GM18951 (cell line): ENCODE measurements around the gene RDH5.

Experiments used
- POLR2A ChIP-seq: IDR thresholded peaks from 4 replicates; pipeline ENCODE4 v1.6.1; 2011; ENCODE audit warnings: mild to moderate bottlenecking; ENCODE audit not compliant: insufficient read length, insufficient read depth; ENCODE audit errors: extremely low read depth
- in situ Hi-C: fragments of 300-500 bp; cut with MboI; formaldehyde crosslinking; loops from one replicate; pipeline ENCODE4 v1.12.0; 2022; ENCODE audit warnings: low sequenced_read_pairs, mixed read lengths, inconsistent platforms; ENCODE audit not compliant: unreplicated experiment

The RDH5 gene

DNA sequence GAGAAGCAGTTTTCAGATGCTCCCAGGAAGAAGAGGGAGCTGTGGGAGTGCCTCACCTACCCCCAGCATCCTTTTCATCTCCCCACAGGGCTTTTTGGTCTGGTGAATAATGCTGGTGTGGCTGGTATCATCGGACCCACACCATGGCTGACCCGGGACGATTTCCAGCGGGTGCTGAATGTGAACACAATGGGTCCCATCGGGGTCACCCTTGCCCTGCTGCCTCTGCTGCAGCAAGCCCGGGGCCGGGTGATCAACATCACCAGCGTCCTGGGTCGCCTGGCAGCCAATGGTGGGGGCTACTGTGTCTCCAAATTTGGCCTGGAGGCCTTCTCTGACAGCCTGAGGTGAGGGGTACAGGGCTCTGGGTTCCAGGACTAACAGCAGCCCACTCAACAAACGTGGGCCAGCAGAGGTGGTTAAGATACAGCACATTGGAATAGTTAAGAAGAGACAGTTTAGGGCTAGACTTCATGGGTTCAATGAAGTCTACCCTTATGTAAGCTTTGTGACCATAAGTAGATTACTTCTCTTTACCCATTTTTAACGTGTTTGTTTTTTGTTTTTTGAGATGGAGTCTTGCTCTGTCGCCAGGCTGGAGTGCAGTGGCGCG, 1.5 kb downstream of the RDH5 start:
- in situ Hi-C loops: no loop called here
- no peak for TF ChIP-seq POLR2A

DNA sequence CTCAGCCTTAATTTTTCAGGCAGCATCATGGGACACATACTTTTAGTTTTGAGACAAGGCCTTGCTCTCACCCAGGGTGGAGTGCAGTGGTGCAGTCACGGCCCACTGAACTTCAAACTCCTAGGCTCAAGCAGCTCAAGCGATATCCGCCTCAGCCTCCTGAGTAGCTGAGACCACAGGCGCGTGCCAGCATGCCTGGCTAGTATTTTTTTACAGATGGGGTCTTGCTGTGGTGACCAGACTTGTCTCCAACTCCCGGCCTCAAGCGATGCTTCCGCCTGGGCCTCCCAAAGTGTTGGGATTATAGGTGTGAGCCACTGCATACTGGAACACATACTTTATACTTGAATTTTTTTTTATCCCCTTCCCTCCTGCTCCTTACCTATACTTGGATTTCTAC, 2.8 kb downstream of the RDH5 start:
- in situ Hi-C loops: no loop called here

DNA sequence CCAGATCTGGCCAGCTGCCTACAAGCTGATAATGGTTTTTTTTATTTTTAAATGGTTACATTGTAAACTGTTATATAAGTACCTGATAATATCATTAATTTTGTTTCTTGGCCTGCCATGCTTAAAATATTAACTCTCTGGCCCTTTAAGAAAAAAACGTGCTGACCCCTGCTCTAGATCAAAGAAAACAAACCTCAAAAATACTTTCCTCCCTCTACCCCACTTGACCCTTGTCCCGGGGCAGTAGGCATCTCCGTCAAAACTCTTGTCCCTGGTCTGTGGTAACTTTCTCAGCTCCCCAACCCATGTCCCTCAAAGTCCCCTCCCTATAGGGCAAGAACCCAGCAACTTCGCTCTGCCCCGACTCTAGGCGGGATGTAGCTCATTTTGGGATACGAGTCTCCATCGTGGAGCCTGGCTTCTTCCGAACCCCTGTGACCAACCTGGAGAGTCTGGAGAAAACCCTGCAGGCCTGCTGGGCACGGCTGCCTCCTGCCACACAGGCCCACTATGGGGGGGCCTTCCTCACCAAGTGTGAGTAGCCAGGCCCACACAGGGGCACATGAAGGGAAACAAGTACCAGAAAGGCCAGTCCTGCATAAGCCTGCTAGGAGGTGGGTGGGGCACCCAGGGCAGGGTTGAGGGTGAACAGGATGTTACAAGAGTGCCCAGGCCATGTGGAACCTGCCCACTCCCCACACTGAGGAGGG, 3.5 kb downstream of the RDH5 start:
- TF ChIP-seq POLR2A: peak; percentile 20
- in situ Hi-C loops: no loop called here

More for the DNA sequence above, 2.8 kb downstream of the RDH5 start:
- TF ChIP-seq POLR2A: no peak

DNA sequence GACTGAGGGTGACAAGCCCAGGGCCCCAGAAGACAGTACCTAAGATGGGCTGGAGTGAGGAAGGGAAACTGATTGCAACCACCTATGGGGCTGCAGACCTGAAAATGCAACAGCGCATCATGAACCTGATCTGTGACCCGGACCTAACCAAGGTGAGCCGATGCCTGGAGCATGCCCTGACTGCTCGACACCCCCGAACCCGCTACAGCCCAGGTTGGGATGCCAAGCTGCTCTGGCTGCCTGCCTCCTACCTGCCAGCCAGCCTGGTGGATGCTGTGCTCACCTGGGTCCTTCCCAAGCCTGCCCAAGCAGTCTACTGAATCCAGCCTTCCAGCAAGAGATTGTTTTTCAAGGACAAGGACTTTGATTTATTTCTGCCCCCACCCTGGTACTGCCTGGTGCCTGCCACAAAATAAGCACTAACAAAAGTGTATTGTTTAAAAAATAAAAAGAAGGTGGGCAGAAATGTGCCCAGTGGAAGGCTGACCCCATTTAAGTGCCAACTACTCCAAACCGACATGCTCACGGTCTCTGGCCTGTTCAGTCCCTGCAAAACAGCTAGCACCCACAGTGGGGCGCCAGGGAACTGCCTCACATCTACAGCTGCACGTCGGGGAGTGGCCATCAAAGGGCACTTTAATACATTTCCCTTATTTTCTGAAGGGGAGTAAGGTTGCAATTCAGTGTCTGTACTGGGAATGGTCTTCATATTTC, 4.2 kb downstream of the RDH5 start:
- in situ Hi-C loops: no loop called here
- no peak for TF ChIP-seq POLR2A

DNA sequence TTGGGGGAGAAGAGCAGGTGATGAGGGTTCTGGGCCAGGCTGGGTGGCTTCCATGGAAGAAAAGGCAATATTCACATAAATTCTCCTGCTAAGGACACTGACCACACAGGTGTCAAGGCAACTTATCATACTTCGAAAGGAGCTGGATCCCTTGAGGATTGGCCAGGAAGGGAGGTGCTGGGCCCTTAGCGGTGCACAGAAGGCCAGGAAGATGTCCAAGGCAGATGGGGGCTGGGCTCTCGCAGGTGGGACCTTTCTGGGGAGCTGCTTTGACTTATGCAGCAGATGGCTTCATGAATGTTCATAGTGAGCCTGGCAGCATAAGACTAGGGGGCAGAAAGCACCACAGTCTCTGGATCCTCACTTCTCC, 4.7 kb downstream of the RDH5 start:
- in situ Hi-C loops: no loop called here
- TF ChIP-seq POLR2A: no peak

DNA sequence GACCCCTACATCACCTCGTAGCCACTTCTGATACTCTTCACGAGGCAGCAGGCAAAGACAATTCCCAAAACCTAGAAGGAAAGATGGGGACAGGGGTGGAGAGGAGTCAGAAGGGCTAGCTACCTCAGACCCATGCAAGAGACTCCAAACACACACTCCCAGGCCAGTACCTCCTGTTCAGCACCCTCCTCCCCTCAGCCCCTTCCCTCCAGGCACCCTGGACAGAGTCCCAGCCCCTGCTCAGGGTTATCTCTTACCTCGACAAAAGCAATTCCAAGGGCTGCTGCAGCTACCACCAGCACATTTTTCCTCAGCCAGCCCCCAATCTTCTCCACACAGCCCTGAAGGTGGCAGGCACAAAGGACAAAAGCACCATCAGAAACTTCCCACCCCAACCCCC, 5.4 kb downstream of the RDH5 start:
- TF ChIP-seq POLR2A: no peak
- in situ Hi-C loops: no loop called here

DNA sequence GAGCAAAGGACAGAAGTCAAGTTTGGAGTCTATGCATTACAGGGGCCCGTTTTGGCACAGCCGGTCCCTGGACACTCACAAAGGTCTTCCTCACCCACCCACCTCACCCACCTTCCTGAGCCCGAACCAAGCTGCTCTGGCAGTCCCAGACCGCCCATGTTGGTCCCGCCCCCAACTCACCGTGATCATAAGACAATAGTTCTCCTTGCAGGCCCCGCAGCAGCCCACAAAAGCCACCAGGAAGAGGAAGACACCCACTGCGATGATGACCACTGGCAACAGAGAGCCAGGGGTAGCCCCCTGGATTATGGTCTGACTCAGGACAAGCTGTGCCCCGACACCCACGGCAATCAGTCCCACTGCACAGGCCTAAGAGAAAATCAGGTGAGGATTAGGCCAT, 6.8 kb downstream of the RDH5 start:
- no peak for TF ChIP-seq POLR2A
- in situ Hi-C loops: no loop called here

DNA sequence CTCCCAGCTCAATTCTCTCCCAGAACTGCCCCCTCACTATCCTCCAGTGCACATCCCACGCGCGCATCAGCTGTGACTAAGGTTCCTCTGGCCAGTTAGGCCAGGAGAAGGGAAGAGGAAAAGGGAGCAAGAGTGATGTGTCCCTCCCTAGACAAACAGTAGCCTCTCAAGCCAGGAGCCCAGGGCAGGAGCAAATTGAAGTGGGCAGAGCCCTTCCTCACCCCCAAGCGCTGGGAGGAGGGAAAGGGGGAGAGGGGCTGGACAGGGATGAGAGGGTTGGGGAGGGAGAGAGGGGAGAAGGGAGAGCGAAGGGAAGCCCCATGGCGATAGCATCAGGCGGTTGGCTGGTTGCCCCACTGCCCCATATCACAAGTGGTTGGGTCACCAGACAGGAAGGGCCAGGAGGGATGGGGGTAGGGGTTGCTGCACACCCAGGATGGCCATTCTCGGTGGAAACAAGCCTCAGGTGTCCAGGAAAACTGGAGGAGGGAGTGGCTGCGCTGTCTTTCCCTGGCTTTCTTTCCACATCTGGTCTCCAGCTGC, 7.5 kb downstream of the RDH5 start:
- TF ChIP-seq POLR2A: no peak
- in situ Hi-C loops: no loop called here

DNA sequence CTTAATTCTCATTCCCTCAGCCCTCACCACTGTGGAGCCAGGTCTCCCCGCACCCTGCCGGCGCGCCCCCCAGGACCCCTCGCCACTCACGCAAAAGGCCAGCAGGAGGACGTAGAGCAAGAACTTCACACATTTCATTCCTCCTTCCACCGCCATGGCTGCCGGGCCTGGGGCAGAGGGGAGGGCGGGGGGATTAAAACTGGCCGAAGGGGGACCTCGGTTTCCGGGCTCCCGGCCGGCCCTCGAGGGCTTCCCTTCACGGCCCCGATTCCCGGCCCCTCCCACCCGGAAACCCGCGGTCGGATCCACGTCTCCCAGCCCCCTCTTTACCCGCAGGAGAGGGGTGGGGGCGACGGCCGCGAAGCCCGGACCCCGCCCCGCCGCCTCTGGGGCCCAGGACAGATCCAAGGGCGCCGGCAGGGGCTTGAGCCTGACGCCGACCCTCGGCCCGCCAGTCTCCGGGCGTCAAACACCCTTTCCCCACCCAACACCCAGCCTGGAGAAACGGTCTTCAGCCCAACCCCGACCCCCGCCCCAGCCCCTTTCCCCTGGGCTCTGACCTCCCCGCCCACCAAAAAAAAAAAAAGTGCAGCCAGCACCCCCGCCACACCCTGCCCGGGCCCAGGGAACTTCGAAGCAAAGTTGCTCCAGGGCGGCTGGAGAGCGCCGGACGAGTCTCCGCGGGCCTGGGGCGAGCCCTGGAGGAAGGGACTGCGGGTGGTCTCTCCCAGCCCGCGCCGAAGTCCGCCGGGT, 8.2 kb downstream of the RDH5 start:
- in situ Hi-C loops: no loop called here
- TF ChIP-seq POLR2A: no peak

DNA sequence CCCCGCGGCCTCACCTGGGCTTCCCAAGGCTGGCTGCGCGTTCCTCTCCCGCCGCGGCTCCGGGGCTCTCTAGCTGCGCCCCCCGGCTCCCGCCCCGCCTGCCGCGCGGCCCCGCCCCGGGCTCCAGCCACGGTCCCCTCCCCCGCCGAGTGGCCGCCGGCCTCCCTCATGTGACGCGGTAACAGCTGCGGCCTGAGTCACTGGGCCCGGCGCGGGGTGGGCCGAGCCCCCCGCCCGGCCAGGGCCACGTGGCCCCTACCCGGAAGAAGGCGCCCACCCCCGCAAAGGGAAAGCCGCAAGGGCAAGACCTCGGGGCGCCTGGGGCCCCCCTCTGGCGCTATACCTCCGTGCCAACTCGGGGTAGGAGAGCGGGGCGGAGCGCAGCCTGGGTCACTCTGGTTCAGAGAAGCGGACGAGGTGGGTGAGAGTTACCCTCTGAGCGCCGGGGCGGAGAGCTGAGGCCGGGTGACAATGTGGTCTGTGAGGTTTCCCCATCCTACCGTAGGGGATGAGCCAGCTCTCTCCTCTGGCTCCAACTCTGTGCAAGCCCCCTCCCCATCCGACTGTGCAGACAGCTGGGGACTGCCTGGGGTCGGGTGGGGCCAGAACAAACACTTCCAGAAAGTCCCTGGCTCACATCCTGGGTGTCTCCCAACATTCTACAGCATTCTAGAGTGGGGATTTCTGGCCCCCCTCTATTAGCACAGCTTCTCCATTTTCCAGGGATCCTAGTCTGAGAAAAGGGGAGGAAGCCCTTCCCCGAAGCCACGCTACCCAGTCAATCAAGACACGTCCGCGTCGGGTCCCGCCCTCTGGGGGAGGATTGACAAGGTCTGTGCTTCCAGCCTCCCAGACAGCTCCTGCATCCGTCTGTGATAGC, 9.0 kb downstream of the RDH5 start, which contains the start of gene CD63:
CD63 (minus strand) TSS at position 71 of the 880 bp plus-strand sequence. CDS start 668 bp downstream, outside the sequence.
- peak; percentile 53 for TF ChIP-seq POLR2A
- in situ Hi-C loops: no loop called here

DNA sequence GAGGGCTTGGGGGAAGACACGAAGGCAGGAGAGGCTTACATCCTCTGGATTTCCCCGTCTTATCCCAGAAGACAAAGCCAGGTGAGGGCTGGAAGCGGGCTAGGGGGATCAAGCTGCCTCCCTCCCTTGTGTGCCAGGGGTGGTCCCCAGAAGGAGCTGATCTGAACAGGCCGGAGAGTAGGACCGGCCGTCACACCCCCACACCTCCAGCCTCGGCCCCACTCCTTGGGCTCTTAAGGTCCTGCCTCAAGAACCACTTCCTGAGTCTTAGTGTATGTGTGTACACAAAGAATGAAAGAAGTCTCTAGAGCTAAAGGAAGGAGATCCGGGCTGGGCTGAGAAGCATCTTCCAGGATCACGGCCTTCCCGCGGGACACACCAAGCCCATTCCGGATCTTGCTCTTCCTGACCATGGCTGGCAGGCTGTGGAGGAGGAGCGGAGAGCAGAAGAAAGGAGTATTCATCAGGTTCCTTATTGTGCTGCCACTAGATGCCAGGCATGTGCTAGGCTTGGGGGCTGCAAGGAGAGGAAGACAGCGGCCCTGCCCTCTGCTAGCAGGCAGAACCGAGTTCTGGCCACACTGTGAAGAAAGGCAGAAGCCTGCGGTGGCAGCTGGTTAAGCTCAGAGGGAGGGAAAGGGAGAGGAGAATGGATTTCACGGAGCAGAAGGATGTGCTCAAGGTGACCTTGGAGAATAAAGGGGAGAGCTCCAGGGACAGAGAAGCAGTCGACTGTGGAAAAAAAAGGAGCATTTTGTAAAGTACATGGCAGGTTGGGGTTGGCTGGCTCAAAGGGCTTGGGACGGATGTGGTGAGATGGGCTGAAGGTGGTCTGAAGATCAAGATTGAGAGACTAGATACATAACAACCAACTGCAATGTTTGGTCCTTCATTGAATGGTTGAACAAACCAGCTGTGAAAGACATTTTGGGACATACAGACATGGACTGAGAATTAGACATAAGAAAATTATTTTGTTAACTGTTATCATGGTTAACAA, 9.9 kb downstream of the RDH5 start:
- in situ Hi-C loops: no loop called here
- peak; percentile 49 for TF ChIP-seq POLR2A
